GM18520 (cell line): ENCODE data around the gene LDB1.

Source experiments
- ATAC-seq: cut with Tn5 transposase; IDR thresholded peaks from one replicate; pipeline ENCODE4 v1.9.1; 2021; ENCODE audit not compliant: unreplicated experiment

The LDB1 gene

GRCh38 chr10:102135956-102136526 lies 15.9 kb upstream of the LDB1 start:
- no peak for ATAC-seq

- ATAC-seq, result no peak
These were observed 14.2 kb upstream of the LDB1 start for GRCh38 chr10:102134416-102134815.

GRCh38 chr10:102133373-102134195 lies 13.4 kb upstream of the LDB1 start:
- no peak for ATAC-seq

- ATAC-seq, result peak; percentile 96
These were observed 12.6 kb upstream of the LDB1 start, which contains the start of gene PPRC1 for GRCh38 chr10:102132563-102133372. Gene PPRC1 (plus strand): TSS chr10:102133040. CDS start chr10:102133069, 29 bp downstream.

- no peak for ATAC-seq
These were observed 12.0 kb upstream of the LDB1 start for GRCh38 chr10:102132193-102132562.

GRCh38 chr10:102131286-102132170 lies 11.4 kb upstream of the LDB1 start:
- ATAC-seq, result no peak

- ATAC-seq, result no peak
These were observed 3.1 kb upstream of the LDB1 start for GRCh38 chr10:102123223-102123622.

- no peak for ATAC-seq
These were observed 2.3 kb upstream of the LDB1 start for GRCh38 chr10:102122450-102122849.

GRCh38 chr10:102121739-102122372 lies 1.7 kb upstream of the LDB1 start:
- no peak for ATAC-seq

GRCh38 chr10:102120991-102121738 lies 997 bp upstream of the LDB1 start:
- no peak for ATAC-seq

- ATAC-seq, result no peak
These were observed 589 bp downstream of the LDB1 start for GRCh38 chr10:102119417-102120141.

GRCh38 chr10:102118867-102119266 lies 1.3 kb downstream of the LDB1 start:
- no peak for ATAC-seq

- ATAC-seq, result no peak
These were observed 2.6 kb downstream of the LDB1 start for GRCh38 chr10:102117391-102118159.

- no peak for ATAC-seq
These were observed 3.5 kb downstream of the LDB1 start for GRCh38 chr10:102116656-102117055.

- ATAC-seq, result no peak
These were observed 4.4 kb downstream of the LDB1 start for GRCh38 chr10:102115775-102116174.

- ATAC-seq, result peak; percentile 47
These were observed 5.1 kb downstream of the LDB1 start for GRCh38 chr10:102114861-102115618.
